HG02571 (cell line): ENCODE measurements around the gene KIF4A.
A peak's percentile ranks its signal among the peaks of the same experiment; 100 is the strongest.
"Not testable (repeated sequence)": the region's sequence is repeated elsewhere in the genome, so short reads cannot be mapped to it uniquely, and the experiment has no call there.

Source experiments
- ATAC-seq: cut with Tn5 transposase; IDR thresholded peaks from one replicate; pipeline ENCODE4 v1.9.1; 2021; ENCODE audit warnings: mild to moderate bottlenecking, moderate library complexity; ENCODE audit not compliant: unreplicated experiment

The KIF4A gene, protein sequence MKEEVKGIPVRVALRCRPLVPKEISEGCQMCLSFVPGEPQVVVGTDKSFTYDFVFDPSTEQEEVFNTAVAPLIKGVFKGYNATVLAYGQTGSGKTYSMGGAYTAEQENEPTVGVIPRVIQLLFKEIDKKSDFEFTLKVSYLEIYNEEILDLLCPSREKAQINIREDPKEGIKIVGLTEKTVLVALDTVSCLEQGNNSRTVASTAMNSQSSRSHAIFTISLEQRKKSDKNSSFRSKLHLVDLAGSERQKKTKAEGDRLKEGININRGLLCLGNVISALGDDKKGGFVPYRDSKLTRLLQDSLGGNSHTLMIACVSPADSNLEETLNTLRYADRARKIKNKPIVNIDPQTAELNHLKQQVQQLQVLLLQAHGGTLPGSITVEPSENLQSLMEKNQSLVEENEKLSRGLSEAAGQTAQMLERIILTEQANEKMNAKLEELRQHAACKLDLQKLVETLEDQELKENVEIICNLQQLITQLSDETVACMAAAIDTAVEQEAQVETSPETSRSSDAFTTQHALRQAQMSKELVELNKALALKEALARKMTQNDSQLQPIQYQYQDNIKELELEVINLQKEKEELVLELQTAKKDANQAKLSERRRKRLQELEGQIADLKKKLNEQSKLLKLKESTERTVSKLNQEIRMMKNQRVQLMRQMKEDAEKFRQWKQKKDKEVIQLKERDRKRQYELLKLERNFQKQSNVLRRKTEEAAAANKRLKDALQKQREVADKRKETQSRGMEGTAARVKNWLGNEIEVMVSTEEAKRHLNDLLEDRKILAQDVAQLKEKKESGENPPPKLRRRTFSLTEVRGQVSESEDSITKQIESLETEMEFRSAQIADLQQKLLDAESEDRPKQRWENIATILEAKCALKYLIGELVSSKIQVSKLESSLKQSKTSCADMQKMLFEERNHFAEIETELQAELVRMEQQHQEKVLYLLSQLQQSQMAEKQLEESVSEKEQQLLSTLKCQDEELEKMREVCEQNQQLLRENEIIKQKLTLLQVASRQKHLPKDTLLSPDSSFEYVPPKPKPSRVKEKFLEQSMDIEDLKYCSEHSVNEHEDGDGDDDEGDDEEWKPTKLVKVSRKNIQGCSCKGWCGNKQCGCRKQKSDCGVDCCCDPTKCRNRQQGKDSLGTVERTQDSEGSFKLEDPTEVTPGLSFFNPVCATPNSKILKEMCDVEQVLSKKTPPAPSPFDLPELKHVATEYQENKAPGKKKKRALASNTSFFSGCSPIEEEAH

DNA sequence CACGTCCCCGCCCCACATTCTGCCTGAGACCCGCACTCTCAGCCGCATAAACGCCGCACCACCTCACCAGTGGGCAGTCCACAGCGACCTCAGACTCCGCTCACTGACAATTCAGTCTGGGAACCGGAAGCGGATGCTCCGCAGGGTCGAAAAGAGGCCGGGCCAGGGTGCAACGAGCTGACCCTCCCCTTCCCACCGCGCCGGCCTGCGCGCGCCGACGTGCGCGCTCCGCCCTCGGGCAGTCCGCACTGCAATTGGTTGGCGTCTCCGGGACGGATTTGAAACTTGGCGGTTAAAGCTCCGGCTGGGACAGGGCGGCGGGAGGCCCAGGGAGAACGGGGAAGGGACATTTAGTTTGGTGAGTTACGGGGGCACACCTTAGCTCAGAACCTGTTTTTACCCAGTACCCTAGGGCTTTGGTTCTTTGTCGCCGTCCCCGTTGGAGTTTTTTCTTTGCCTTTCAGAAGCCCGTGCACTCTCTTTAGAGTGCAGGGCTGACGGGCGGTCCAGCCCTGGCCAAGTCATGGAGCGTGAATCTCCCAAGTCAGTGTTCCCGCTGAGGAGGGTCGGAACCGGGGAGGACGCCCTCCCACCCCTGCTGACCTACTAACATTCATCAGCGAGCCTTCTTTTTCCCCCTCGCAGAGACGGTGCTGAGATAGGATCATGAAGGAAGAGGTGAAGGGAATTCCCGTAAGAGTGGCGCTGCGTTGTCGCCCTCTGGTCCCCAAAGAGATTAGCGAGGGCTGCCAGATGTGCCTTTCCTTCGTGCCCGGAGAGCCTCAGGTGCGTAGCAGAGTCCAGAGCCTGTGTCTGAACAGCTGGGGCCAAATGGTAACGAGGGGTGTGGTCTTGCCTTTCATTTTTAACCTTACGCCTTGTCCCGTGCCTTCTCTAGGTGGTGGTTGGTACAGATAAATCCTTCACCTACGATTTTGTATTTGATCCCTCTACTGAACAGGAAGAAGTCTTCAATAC, at the start of gene KIF4A, which contains the start of gene PDZD11:
Gene KIF4A, plus strand, starts transcription at position 312 of the 978 bp plus-strand sequence. Its CDS starts 355 bp downstream, at position 667.
Gene PDZD11, minus strand, starts transcription at position 135 of the 978 bp plus-strand sequence. CDS start 586 bp downstream, outside the sequence.
- peak; percentile 95 for ATAC-seq

GRCh38 chrX:70240751-70241150, 49.2 kb upstream of the KIF4A start:
- ATAC-seq = no peak

DNA sequence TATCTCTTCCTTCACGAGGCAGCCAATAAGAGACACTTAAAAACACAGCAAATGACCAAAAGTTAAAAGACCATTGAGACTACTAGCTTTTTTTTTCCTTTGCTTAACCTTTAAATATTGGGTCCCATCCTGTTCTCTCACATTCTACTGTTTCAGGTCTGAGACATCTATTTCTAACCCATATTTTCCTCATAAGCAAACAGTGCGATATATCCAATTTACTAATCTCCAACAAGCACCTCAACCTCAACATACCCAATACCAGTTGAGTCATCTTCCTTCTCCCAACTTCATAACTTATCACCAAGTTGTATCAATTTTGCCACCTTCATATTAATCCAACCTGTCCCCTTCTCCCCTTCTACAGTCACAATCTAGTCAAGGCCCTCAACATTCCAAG, 48.4 kb upstream of the KIF4A start:
- no peak for ATAC-seq

DNA sequence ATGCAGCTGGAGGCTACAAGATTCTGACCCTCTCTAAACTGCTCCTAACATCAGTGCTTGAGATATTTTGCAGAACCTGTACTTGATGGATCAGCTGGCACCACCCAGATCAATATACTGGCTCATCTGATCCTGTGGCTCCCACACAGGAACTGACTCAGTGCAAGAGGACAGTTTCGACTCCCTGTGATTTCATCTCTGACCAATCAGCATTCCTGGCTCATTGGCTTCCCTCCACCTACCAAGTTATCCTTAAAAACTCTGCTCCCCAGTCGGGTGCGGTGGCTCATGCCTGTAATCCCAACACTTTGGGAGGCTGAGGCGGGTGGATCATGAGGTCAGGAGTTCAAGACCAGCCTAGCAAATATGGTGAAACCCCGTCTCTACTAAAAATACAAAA, 46.3 kb upstream of the KIF4A start:
- ATAC-seq = not testable (repeated sequence)

- no peak for ATAC-seq
Measured at GRCh38 chrX:70244881-70245280, 45.0 kb upstream of the KIF4A start.

- ATAC-seq = no peak
Measured at GRCh38 chrX:70247252-70247651, 42.7 kb upstream of the KIF4A start.

DNA sequence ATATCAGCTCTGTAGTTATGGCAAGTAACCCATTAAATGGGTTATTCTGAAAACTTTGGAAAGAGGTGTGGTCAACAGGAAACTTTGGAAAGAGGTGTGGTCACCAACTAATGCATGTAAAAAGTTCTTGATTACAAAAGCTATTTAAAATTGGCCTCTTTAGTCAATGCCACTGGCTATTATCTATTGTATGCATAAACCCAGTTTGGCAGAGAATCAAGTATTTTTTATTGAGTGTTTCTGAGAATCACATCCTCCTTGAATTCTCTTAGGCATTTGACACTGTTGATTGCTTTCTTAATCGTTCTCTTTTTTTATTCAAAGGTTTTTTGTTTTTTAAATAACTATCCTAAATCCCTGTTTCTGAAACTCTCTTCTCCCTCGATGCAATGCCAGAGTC, 37.4 kb upstream of the KIF4A start:
- no peak for ATAC-seq

- ATAC-seq = no peak
Measured at GRCh38 chrX:70253377-70254062, 36.4 kb upstream of the KIF4A start.

- no peak for ATAC-seq
Measured at GRCh38 chrX:70254063-70254400, 35.9 kb upstream of the KIF4A start.

DNA sequence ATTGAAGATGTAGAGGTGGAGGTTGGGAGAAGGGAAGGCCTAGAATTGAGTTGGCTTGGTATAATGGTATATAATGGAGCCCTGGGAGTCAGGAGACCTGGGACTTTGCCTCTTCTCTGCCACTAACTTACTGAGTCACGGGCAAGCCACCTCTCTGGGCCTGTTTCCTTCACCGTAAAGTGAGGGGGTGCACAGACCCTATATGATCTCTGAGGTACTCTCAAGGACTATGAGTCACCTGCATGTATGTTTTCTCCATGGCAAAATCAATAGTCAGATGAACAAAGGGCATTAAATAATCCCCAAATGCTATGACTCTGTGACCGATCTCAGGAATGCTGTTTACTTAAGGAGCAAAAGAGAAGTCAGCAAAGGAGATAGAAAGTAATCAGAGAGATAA, 35.0 kb upstream of the KIF4A start:
- no peak for ATAC-seq

DNA sequence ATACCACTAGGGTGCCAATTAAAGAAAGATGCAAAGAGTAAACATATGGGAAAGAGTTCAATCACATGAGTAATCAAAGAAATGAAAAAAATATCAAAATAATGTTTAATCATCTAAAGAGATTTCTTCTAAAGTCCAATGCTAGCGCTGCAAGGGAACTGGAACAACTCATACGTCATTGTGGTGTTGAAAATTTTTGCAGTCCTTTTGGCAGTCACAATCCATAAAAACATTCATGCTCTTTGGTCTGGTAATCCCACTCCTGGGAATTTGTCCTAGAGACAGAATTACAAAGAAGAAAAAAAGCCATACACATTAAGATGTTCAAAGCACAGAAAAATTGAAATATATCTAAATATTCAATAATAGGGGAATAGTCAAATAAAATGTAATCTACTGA, 34.5 kb upstream of the KIF4A start:
- ATAC-seq = no peak

- ATAC-seq = no peak
Measured at GRCh38 chrX:70257423-70258288, 32.2 kb upstream of the KIF4A start.

- ATAC-seq = no peak
Measured at GRCh38 chrX:70260104-70260503, 29.8 kb upstream of the KIF4A start, which contains the start of gene P2RY4. Gene P2RY4, minus strand, starts transcription at chrX:70260204. Its CDS starts 580 bp downstream, at chrX:70259624.

- no peak for ATAC-seq
Measured at GRCh38 chrX:70262952-70263567, 26.8 kb upstream of the KIF4A start.

GRCh38 chrX:70264784-70265183, 25.1 kb upstream of the KIF4A start:
- ATAC-seq = no peak

DNA sequence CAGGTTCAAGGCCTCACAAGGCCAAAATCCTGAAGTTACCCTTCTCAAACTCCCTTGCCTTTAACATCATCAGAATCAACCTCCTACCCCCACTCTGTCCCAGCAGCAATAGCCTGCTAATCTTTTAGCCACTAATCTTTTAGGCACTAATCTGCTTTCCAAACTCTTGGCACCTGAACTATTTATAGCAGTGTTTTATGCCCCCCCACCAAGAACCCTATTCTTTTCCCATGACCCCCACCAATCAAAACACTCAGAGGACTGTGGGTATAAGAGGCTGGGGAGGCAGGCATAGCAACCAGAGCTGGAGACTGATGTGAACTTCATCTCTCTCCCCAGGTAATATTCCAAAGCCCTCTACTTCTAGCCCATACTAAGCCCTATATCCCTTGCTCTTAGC, 21.9 kb upstream of the KIF4A start, which contains the start of gene ARR3:
Gene ARR3, plus strand, starts transcription at position 301 of the 400 bp plus-strand sequence. CDS start 1,052 bp downstream, outside the sequence.
- no peak for ATAC-seq

- not testable (repeated sequence) for ATAC-seq
Measured at GRCh38 chrX:70274029-70274428, 15.9 kb upstream of the KIF4A start.

DNA sequence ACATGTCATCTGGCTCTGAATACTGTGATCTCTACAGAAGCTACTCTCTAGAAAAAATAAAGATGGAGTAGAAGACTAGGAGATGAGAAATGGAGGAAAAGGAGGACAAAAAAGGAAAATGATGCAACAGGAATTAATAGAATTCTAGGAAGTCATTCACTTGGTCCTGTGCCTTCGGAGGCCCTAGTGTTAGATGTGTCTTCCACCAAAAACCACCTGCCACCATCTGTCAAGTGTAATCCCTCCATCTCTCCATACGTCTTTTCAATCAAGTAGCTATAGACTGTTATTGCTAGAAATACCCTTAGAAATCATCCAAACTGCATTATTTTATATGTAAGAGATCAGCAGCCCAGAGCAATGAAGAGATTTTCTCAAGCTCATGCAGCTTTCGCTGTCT, 10.8 kb upstream of the KIF4A start:
- no peak for ATAC-seq
